Effector memory CD4-positive, alpha-beta T cell (primary cell): ENCODE measurements around the gene KCNN3.

Experiments
- DNase-seq, 3 donors: peaks; one replicate each; pipeline ENCODE4 v3.0.0-alpha.2; 2020
- H3K27ac ChIP-seq: 2 replicates; pipeline ENCODE4 v1.7.0; 2013; ENCODE audit warnings: mild to moderate bottlenecking, low read length, moderate library complexity; ENCODE audit not compliant: insufficient read depth, poor library complexity, severe bottlenecking
- H3K27me3 ChIP-seq: replicated peaks from 2 replicates; pipeline ENCODE4 v1.7.0; 2013; ENCODE audit warnings: mild to moderate bottlenecking, low read length; ENCODE audit not compliant: insufficient read depth, control insufficient read depth, poor library complexity, severe bottlenecking
- H3K36me3 ChIP-seq: 2 replicates; pipeline ENCODE4 v1.7.0; 2013; ENCODE audit warnings: mild to moderate bottlenecking, low read length, moderate library complexity; ENCODE audit not compliant: control insufficient read depth, insufficient read depth
- H3K4me1 ChIP-seq: 2 replicates; pipeline ENCODE4 v1.7.0; 2013; ENCODE audit warnings: low read length, mild to moderate bottlenecking; ENCODE audit not compliant: control insufficient read depth, insufficient read depth, poor library complexity, severe bottlenecking
- H3K4me3 ChIP-seq: 2 replicates; pipeline ENCODE4 v1.7.0; 2013; ENCODE audit warnings: low read length, low read depth, mild to moderate bottlenecking; ENCODE audit not compliant: insufficient read depth, poor library complexity, severe bottlenecking
- H3K9me3 ChIP-seq: 2 replicates; pipeline ENCODE4 v1.7.0; 2013; ENCODE audit warnings: mild to moderate bottlenecking, low read length, moderate library complexity; ENCODE audit not compliant: control insufficient read depth

Gene KCNN3

GRCh38 chr1:154798645-154799044 lies 71.4 kb downstream of the KCNN3 start:
- DNase-seq = no peak
- Histone ChIP-seq H3K27ac (no peak overlapping the region), H3K9me3 (no peaks in the 10 kb centered on the region), H3K4me1 (no peaks in the 10 kb centered on the region), H3K36me3 (no peaks in the 10 kb centered on the region), H3K27me3 (no peaks in the 10 kb centered on the region), H3K4me3 (no peak overlapping the region)

- no peak for DNase-seq
- Histone ChIP-seq H3K36me3 (no peaks in the 10 kb centered on the region), H3K9me3 (no peaks in the 10 kb centered on the region), H3K27me3 (no peaks in the 10 kb centered on the region), H3K27ac (no peak overlapping the region), H3K4me1 (peaks cover under 1% of the 10 kb centered on the region), H3K4me3 (no peak overlapping the region)
Measured at GRCh38 chr1:154797175-154797574, 72.9 kb downstream of the KCNN3 start.

- peaks cover 8% of the 10 kb centered on the region for H3K4me1 ChIP-seq
- H3K27ac ChIP-seq = no peak overlapping the region
- no peak for DNase-seq
- H3K4me3 ChIP-seq = no peak overlapping the region
- H3K27me3 ChIP-seq = no peaks in the 10 kb centered on the region
- H3K9me3 ChIP-seq = no peaks in the 10 kb centered on the region
- no peaks in the 10 kb centered on the region for H3K36me3 ChIP-seq
Measured at GRCh38 chr1:154796303-154796892, 73.7 kb downstream of the KCNN3 start.

GRCh38 chr1:154794608-154795007 lies 75.5 kb downstream of the KCNN3 start:
- Histone ChIP-seq H3K4me1 (peaks cover 11% of the 10 kb centered on the region), H3K27ac (no peak overlapping the region), H3K4me3 (no peak overlapping the region), H3K36me3 (no peaks in the 10 kb centered on the region), H3K27me3 (no peaks in the 10 kb centered on the region), H3K9me3 (no peaks in the 10 kb centered on the region)
- no peak for DNase-seq

- Histone ChIP-seq H3K27me3 (no peaks in the 10 kb centered on the region), H3K27ac (no peak overlapping the region), H3K9me3 (no peaks in the 10 kb centered on the region), H3K36me3 (no peaks in the 10 kb centered on the region), H3K4me3 (no peak overlapping the region), H3K4me1 (peaks cover 11% of the 10 kb centered on the region)
- DNase-seq = no peak
Measured at GRCh38 chr1:154793685-154794084, 76.4 kb downstream of the KCNN3 start.

GRCh38 chr1:154792899-154793298 lies 77.2 kb downstream of the KCNN3 start:
- H3K27ac ChIP-seq = no peak overlapping the region
- peaks cover 11% of the 10 kb centered on the region for H3K4me1 ChIP-seq
- H3K4me3 ChIP-seq = no peak overlapping the region
- H3K9me3 ChIP-seq = no peaks in the 10 kb centered on the region
- DNase-seq = no peak
- H3K27me3 ChIP-seq = no peaks in the 10 kb centered on the region
- no peaks in the 10 kb centered on the region for H3K36me3 ChIP-seq

GRCh38 chr1:154791292-154792166 lies 78.6 kb downstream of the KCNN3 start:
- H3K27me3 ChIP-seq = no peaks in the 10 kb centered on the region
- no peaks in the 10 kb centered on the region for H3K36me3 ChIP-seq
- no peaks in the 10 kb centered on the region for H3K9me3 ChIP-seq
- no peak overlapping the region for H3K27ac ChIP-seq
- H3K4me1 ChIP-seq = peaks cover 11% of the 10 kb centered on the region
- DNase-seq = peak; percentile 65 to 76 (median 72)
- H3K4me3 ChIP-seq = no peak overlapping the region

GRCh38 chr1:154788886-154789285 lies 81.2 kb downstream of the KCNN3 start:
- Histone ChIP-seq H3K27me3 (no peaks in the 10 kb centered on the region), H3K4me1 (peaks cover 27% of the 10 kb centered on the region), H3K27ac (no peak overlapping the region), H3K9me3 (no peaks in the 10 kb centered on the region), H3K4me3 (no peak overlapping the region), H3K36me3 (no peaks in the 10 kb centered on the region)
- DNase-seq = no peak

- H3K4me3 ChIP-seq = no peak overlapping the region
- no peaks in the 10 kb centered on the region for H3K36me3 ChIP-seq
- no peaks in the 10 kb centered on the region for H3K9me3 ChIP-seq
- no peak overlapping the region for H3K27ac ChIP-seq
- H3K27me3 ChIP-seq = no peaks in the 10 kb centered on the region
- no peak for DNase-seq
- peaks cover 27% of the 10 kb centered on the region for H3K4me1 ChIP-seq
Measured at GRCh38 chr1:154788110-154788870, 81.8 kb downstream of the KCNN3 start.
